GM12878 (cell line): ENCODE measurements around the gene ZNF574. TPM values are rescaled to one million over a fixed set of nuclear protein-coding genes. Genes with fewer than 3 reads are reported as not detected.
"Not testable (repeated sequence)": the region's sequence is repeated elsewhere in the genome, so short reads cannot be mapped to it uniquely, and the experiment has no call there.

Experiments used
- ATAC-seq: fragments of 200-7000 bp; cut with Tn5 transposase; 3 replicates; pipeline ENCODE4 v1.9.1; 2020; ENCODE audit warnings: mild to moderate bottlenecking, moderate library complexity
- BruUV-seq: library from RNA; stranded (reverse); fragments of 400-500 nt; replicated peaks from 2 replicates; lab custom pipeline; 2021; lab: Mats Ljungman, UMichigan
- CTCF ChIA-PET: fragments of 300-600 bp; sonication (Branson Sonifier 250); formaldehyde crosslinking; extraction: SDS; loops from one replicate; lab custom pipeline; 2021; ENCODE audit warnings: inconsistent platforms; lab: Yijun Ruan, JAX
- POLR2A ChIA-PET: fragments of 350-600 bp; formaldehyde crosslinking; extraction: SDS; loops from one replicate; lab custom pipeline; 2021; ENCODE audit warnings: inconsistent platforms; lab: Charles Lee
- RAD21 ChIA-PET: fragments of 300-600 bp; sonication (Branson Sonifier 250); formaldehyde crosslinking; loops from one replicate; lab custom pipeline; 2023; ENCODE audit warnings: antibody characterized with exemption; ENCODE audit not compliant: unreplicated experiment; lab: Charles Lee
- SMC1A ChIA-PET: fragments of 300-600 bp; sonication (Branson Sonifier 250); formaldehyde crosslinking; loops from one replicate; lab custom pipeline; 2023; ENCODE audit not compliant: unreplicated experiment, uncharacterized antibody; lab: Charles Lee
- DNase-seq: peaks from one replicate; pipeline ENCODE4 v3.0.0-alpha.2; 2011; ENCODE audit warnings: low read depth, low spot score
- FAIRE-seq: peaks from 3 replicates; lab custom pipeline; 2011; peaks lifted over from hg19 to GRCh38; lab: Jason Lieb, UNC
- H2AFZ ChIP-seq: 2 replicates; pipeline ENCODE4 v1.6.0; 2011; ENCODE audit warnings: low read depth, low read length, control low read depth; ENCODE audit not compliant: control insufficient read depth
- H3K27ac ChIP-seq: 2 replicates; pipeline ENCODE4 v1.5.1; 2011; ENCODE audit warnings: control low read depth; ENCODE audit not compliant: control insufficient read depth, insufficient read depth
- H3K27me3 ChIP-seq, 2 experiments: replicated peaks in 1 of 2; 2 replicates each; pipeline versions ENCODE4 v1.6.0 to v1.6.1; 2011; ENCODE audit warnings: low read length in 1 of 2; ENCODE audit not compliant: control insufficient read depth in 2 of 2, insufficient read depth in 2 of 2
- H3K36me3 ChIP-seq, 2 experiments: 2 replicates each; pipeline ENCODE4 v1.5.1; 2011; ENCODE audit warnings: low read length in 1 of 2; ENCODE audit not compliant: control insufficient read depth in 2 of 2, insufficient read depth in 2 of 2
- H3K4me1 ChIP-seq: 2 replicates; pipeline ENCODE4 v1.6.1; 2011; ENCODE audit warnings: mild to moderate bottlenecking, low read length, moderate library complexity, mixed read lengths; ENCODE audit not compliant: control insufficient read depth, insufficient read depth
- H3K4me2 ChIP-seq: 2 replicates; pipeline ENCODE4 v1.6.0; 2011; ENCODE audit warnings: control low read depth; ENCODE audit not compliant: control insufficient read depth, insufficient read depth
- H3K4me3 ChIP-seq: fragments of 200-600 bp; sonication (generic); 2 replicates; pipeline ENCODE4 v1.5.1; 2016
- H3K79me2 ChIP-seq: 2 replicates; pipeline ENCODE4 v1.6.0; 2011; ENCODE audit warnings: low read length; ENCODE audit not compliant: control insufficient read depth, insufficient read depth
- H3K9ac ChIP-seq: 2 replicates; pipeline ENCODE4 v1.8.0; 2011; ENCODE audit warnings: low read length, control low read depth, mixed read lengths; ENCODE audit not compliant: control insufficient read depth, insufficient read depth
- H3K9me3 ChIP-seq: replicated peaks from 3 replicates; pipeline ENCODE4 v1.5.1; 2011; ENCODE audit warnings: mild to moderate bottlenecking, low read length; ENCODE audit not compliant: control insufficient read depth, insufficient read depth
- H4K20me1 ChIP-seq: 2 replicates; pipeline ENCODE4 v1.6.0; 2011; ENCODE audit not compliant: control insufficient read depth, insufficient read depth
- CBX3 ChIP-seq: fragments of 200-600 bp; sonication (generic); IDR thresholded peaks from 2 replicates; pipeline ENCODE4 v1.6.1; 2016; ENCODE audit warnings: low read depth, borderline replicate concordance
- CHD2 ChIP-seq: IDR thresholded peaks from 2 replicates; pipeline ENCODE4 v1.6.1; 2011; ENCODE audit warnings: low read depth, low read length, improper control_type of control experiment, borderline replicate concordance
- CREB1 ChIP-seq: IDR thresholded peaks from 2 replicates; pipeline ENCODE4 v1.6.1; 2012; ENCODE audit warnings: low read depth, mild to moderate bottlenecking, inconsistent platforms
- GABPA ChIP-seq: IDR thresholded peaks from 2 replicates; pipeline ENCODE4 v1.6.1; 2014; ENCODE audit warnings: antibody characterized with exemption, low read depth, mild to moderate bottlenecking, inconsistent platforms
- HDAC2 ChIP-seq: fragments of 200-600 bp; sonication (generic); IDR thresholded peaks from 2 replicates; pipeline ENCODE4 v1.6.1; 2017
- HDGF ChIP-seq: fragments of 450-650 bp; IDR thresholded peaks from 2 replicates; pipeline ENCODE4 v1.6.1; 2016; ENCODE audit warnings: antibody characterized with exemption
- IKZF2 ChIP-seq, 2 experiments: fragments of 450-650 bp; IDR thresholded peaks; 2 replicates each; pipeline ENCODE4 v1.6.1; 2017; ENCODE audit warnings: mild to moderate bottlenecking in 2 of 2, moderate library complexity in 2 of 2
- MEF2B ChIP-seq: fragments of 450-650 bp; IDR thresholded peaks from 2 replicates; pipeline ENCODE4 v1.6.1; 2018; ENCODE audit warnings: mild to moderate bottlenecking, moderate library complexity; ENCODE audit not compliant: partially characterized antibody, poor library complexity, severe bottlenecking
- MYB ChIP-seq: fragments of 150-350 bp; IDR thresholded peaks from 2 replicates; pipeline ENCODE4 v1.6.1; 2014; ENCODE audit warnings: mild to moderate bottlenecking, low read depth, low read length, borderline replicate concordance
- NR2C1 ChIP-seq: fragments of 450-650 bp; IDR thresholded peaks from 2 replicates; pipeline ENCODE4 v1.6.1; 2017; ENCODE audit warnings: antibody characterized with exemption, mild to moderate bottlenecking, moderate library complexity
- POU2F2 ChIP-seq: IDR thresholded peaks from 3 replicates; pipeline ENCODE4 v1.6.1; 2011; ENCODE audit warnings: low read depth, mild to moderate bottlenecking, low read length, borderline replicate concordance
- RBBP5 ChIP-seq: fragments of 200-600 bp; sonication (generic); conservative IDR thresholded peaks from 2 replicates; pipeline ENCODE4 v1.6.1; 2016
- SMAD1 ChIP-seq: fragments of 450-650 bp; IDR thresholded peaks from 2 replicates; pipeline ENCODE4 v1.6.1; 2018; ENCODE audit warnings: mild to moderate bottlenecking, low read depth; ENCODE audit not compliant: partially characterized antibody
- SREBF2 ChIP-seq: IDR thresholded peaks from 2 replicates; pipeline ENCODE4 v1.6.1; 2012; ENCODE audit warnings: mild to moderate bottlenecking, low read length
- SUZ12 ChIP-seq: fragments of 200-600 bp; sonication (generic); IDR thresholded peaks from one replicate; pipeline ENCODE4 v1.6.1; 2018; ENCODE audit warnings: antibody characterized with exemption, mild to moderate bottlenecking; ENCODE audit not compliant: unreplicated experiment
- whole genome bisulfite sequencing: methylation state at CpG from one replicate; pipeline ENCODE4 v1.1.6; 2016; ENCODE audit warnings: low lambda C conversion rate; ENCODE audit not compliant: insufficient replicate concordance, insufficient coverage; ENCODE audit errors: missing lambda C conversion rate; 5-methylcytosine and 5-hydroxymethylcytosine counted together
- in situ Hi-C: fragments of 300-500 bp; cut with MboI; formaldehyde crosslinking; loops from 9 replicates; pipeline ENCODE4 v1.14.3; 2018; ENCODE audit warnings: mixed read lengths
- intact Hi-C: fragments of 100-400 bp; cut with micrococcal nuclease; formaldehyde crosslinking; loops from one replicate; pipeline ENCODE4 v1.14.2; 2022; ENCODE audit not compliant: unreplicated experiment
- polyA plus RNA-seq, 11 experiments: library from polyadenylated mRNA; depleted of rRNA in 4 of 11; unstranded in 6 of 11; stranded (reverse) in 5 of 11; fragments of >200 nt; fragmentation: Nextera tagmentation in 4 of 11; fragmentation: Illumina TruSeq in 1 of 11; extraction: Ambion mirVana in 4 of 11; extraction: Trizol in 1 of 11; gene quantifications; 1 replicate in 1 of 11; 2 replicates in 10 of 11; pipeline versions ENCODE4 v1.2.1 to v1.2.3, GENCODE V29; 2011 to 2016; ENCODE audit warnings: inconsistent platforms in 2 of 11, missing spikeins in 2 of 11, low read depth in 1 of 11
- total RNA-seq, 4 experiments: library from RNA; depleted of rRNA in 3 of 4; stranded (reverse); fragments of >200 nt in 3 of 4; fragmentation: Illumina TruSeq in 1 of 4; extraction: Trizol in 1 of 4; gene quantifications; 2 replicates each; pipeline versions ENCODE4 v1.2.1 to v1.2.3, GENCODE V29; 2013 to 2021
- TF ChIP-seq, protein P1 (sequence below): IDR thresholded peaks from 2 replicates; pipeline ENCODE4 v1.6.1; 2012; ENCODE audit warnings: low read depth, low read length, improper control_type of control experiment
- TF ChIP-seq, protein P2 (sequence below): fragments of 450-650 bp; IDR thresholded peaks from 2 replicates; pipeline ENCODE4 v1.6.1; 2017; ENCODE audit warnings: borderline replicate concordance
- TF ChIP-seq, protein P3 (sequence below): IDR thresholded peaks from 2 replicates; pipeline ENCODE4 v1.6.1; 2012; ENCODE audit warnings: low read depth, low read length, improper control_type of control experiment

The ZNF574 gene
- total and polyA plus RNA-seq, 10 of the 15 experiments (the other 5 are each of a cell fraction or from before 2014, with no cell fraction given): 0.32 to 25.6 (median 11.4) TPM

DNA sequence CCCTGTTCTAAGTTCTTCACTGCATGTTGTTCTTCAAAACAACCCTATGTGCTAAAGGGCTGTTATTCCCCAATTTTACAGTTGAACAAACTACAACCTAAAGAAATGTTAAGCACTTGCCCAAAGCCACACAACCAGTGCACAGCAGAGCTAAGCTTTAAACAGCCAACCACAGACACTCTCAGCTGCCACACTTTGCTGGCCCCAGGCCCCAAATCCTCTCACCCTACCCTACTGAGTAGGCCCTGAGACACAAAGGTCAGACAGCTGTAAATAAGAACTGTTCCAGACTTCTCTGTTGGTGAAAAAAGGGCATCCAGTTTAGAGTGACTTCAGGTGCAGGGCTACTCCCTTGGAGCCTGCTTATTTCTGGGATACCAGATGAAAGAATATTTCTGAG, 35.9 kb upstream of the ZNF574 start:
- ATAC-seq (no peak), FAIRE-seq (no peak), DNase-seq (no peak)
- H3K36me3 ChIP-seq: no peaks in the 10 kb centered on the region
- in situ Hi-C loops: no loop called here
- no peak overlapping the region for H3K4me3 ChIP-seq
- no peak overlapping the region for H2AFZ ChIP-seq
- no peak overlapping the region for H3K4me2 ChIP-seq
- no peak for TF ChIP-seq CHD2
- no peak for TF ChIP-seq CBX3
- TF ChIP-seq NR2C1: no peak
- no peak for TF ChIP-seq MEF2B
- no peak for TF ChIP-seq SREBF2
- no peak for TF ChIP-seq CREB1
- TF ChIP-seq, protein P1, sequence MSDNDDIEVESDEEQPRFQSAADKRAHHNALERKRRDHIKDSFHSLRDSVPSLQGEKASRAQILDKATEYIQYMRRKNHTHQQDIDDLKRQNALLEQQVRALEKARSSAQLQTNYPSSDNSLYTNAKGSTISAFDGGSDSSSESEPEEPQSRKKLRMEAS: no peak
- no peak for TF ChIP-seq SUZ12
- TF ChIP-seq HDAC2: no peak
- TF ChIP-seq POU2F2: no peak
- no peak for TF ChIP-seq HDGF
- TF ChIP-seq IKZF2 (IDR thresholded peaks at IDR 0.05): no peak
- TF ChIP-seq MYB: no peak
- TF ChIP-seq, protein P2, sequence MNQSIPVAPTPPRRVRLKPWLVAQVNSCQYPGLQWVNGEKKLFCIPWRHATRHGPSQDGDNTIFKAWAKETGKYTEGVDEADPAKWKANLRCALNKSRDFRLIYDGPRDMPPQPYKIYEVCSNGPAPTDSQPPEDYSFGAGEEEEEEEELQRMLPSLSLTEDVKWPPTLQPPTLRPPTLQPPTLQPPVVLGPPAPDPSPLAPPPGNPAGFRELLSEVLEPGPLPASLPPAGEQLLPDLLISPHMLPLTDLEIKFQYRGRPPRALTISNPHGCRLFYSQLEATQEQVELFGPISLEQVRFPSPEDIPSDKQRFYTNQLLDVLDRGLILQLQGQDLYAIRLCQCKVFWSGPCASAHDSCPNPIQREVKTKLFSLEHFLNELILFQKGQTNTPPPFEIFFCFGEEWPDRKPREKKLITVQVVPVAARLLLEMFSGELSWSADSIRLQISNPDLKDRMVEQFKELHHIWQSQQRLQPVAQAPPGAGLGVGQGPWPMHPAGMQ: no peak
- TF ChIP-seq, protein P3, sequence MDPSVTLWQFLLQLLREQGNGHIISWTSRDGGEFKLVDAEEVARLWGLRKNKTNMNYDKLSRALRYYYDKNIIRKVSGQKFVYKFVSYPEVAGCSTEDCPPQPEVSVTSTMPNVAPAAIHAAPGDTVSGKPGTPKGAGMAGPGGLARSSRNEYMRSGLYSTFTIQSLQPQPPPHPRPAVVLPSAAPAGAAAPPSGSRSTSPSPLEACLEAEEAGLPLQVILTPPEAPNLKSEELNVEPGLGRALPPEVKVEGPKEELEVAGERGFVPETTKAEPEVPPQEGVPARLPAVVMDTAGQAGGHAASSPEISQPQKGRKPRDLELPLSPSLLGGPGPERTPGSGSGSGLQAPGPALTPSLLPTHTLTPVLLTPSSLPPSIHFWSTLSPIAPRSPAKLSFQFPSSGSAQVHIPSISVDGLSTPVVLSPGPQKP: no peak
- TF ChIP-seq GABPA: no peak
- no peak for TF ChIP-seq SMAD1
- TF ChIP-seq RBBP5: no peak
- no peak overlapping the region for H3K27ac ChIP-seq
- SMC1A ChIA-PET: no interaction called here
- H3K9ac ChIP-seq: no peak overlapping the region
- no peaks in the 10 kb centered on the region for H3K9me3 ChIP-seq
- intact Hi-C loops: no loop called here
- no peaks in the 10 kb centered on the region for H4K20me1 ChIP-seq
- H3K4me1 ChIP-seq: no peaks in the 10 kb centered on the region
- POLR2A ChIA-PET: no interaction called here
- CTCF ChIA-PET: interaction anchor here (0.7 to 1.2 kb wide), 3 partner anchors 8 to 18 kb away, joined by 3 read pairs; no protein-coding TSS in a partner anchor
- no peaks in the 10 kb centered on the region; a peak in 1 of 4 replicates for H3K27me3 ChIP-seq
- no TSS peak for BruUV-seq
- no peaks in the 10 kb centered on the region for H3K79me2 ChIP-seq
- RAD21 ChIA-PET: no interaction called here

DNA sequence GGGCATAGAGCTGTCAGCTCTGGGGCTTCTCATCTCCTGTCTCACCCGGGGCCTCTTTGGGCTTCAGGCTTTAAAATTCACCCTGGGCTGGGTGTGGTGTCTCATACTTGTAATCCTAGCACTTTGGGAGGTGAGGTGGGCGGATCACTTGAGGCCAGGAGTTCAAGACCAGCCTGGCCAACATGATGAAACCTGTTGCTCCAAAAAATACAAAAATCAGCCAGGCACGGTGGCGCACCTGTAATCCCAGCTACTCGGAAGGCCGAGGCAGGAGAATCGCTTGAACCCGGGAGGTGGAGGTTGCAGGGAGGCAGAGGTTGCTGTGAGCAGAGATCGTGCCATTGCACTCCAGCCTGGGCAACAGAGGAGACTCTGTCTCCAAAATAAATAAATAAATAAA, 35.5 kb upstream of the ZNF574 start:
- H3K27ac ChIP-seq, BruUV-seq, H3K27me3 ChIP-seq, H3K4me2 ChIP-seq, DNase-seq, H3K4me3 ChIP-seq, in situ Hi-C loops, intact Hi-C loops, ATAC-seq, FAIRE-seq, H3K4me1 ChIP-seq, H3K9ac ChIP-seq, H3K9me3 ChIP-seq, H3K79me2 ChIP-seq, H3K36me3 ChIP-seq, H4K20me1 ChIP-seq, H2AFZ ChIP-seq, RAD21 ChIA-PET, POLR2A ChIA-PET, SMC1A ChIA-PET: not testable (repeated sequence)
- 55% methylated on average over 9 of the region's 9 CpGs for WGBS
- CTCF ChIA-PET: interaction anchor here (0.7 to 1.5 kb wide), 5 partner anchors 9 to 35 kb away, joined by 3 to 4 read pairs (median 3); partner anchors contain the start of gene ZNF574
